AG04450 (cell line): ENCODE measurements around the gene AGXT2. TPM values are rescaled to one million over a fixed set of nuclear protein-coding genes. Genes with fewer than 3 reads are reported as not detected.

Experiments used
- CTCF ChIA-PET: fragments of 300-600, 350-600 bp; formaldehyde crosslinking; extraction: SDS; loops from one replicate; lab custom pipeline; 2022; ENCODE audit warnings: antibody characterized with exemption, inconsistent platforms; lab: Charles Lee
- POLR2A ChIA-PET: fragments of 350-600 bp; formaldehyde crosslinking; extraction: SDS; loops from one replicate; lab custom pipeline; 2021; ENCODE audit warnings: antibody characterized with exemption, inconsistent platforms; lab: Yijun Ruan, JAX
- DNase-seq: peaks from one replicate; pipeline ENCODE4 v3.0.0-alpha.2; 2011; ENCODE audit warnings: low read depth, low spot score
- H3K27ac ChIP-seq: one replicate; pipeline ENCODE4 v1.5.1; 2012; ENCODE audit warnings: low read depth, low read length, control low read depth
- H3K27me3 ChIP-seq: one replicate; pipeline ENCODE4 v1.6.0; 2012; ENCODE audit warnings: low read length; ENCODE audit not compliant: control insufficient read depth, insufficient read depth
- H3K4me3 ChIP-seq: 2 replicates; pipeline ENCODE4 v1.5.1; 2011; ENCODE audit warnings: mild to moderate bottlenecking, low read depth, low read length, control low read depth
- H3K9me3 ChIP-seq: 2 replicates; pipeline ENCODE4 v1.5.1; 2012; ENCODE audit warnings: low read length; ENCODE audit not compliant: control insufficient read depth, insufficient read depth
- polyA plus RNA-seq: library from polyadenylated mRNA; depleted of rRNA; stranded (reverse); fragments of >200 nt; gene quantifications from 2 replicates; pipeline ENCODE4 v1.2.3, GENCODE V29; 2011
- TF ChIP-seq, protein P1 (sequence below): IDR thresholded peaks from 2 replicates; pipeline ENCODE4 v1.5.1; 2011; ENCODE audit warnings: low read depth, low read length, control low read depth, inconsistent platforms

Gene AGXT2
- polyA plus RNA-seq, 1 experiment, result not detected

DNA sequence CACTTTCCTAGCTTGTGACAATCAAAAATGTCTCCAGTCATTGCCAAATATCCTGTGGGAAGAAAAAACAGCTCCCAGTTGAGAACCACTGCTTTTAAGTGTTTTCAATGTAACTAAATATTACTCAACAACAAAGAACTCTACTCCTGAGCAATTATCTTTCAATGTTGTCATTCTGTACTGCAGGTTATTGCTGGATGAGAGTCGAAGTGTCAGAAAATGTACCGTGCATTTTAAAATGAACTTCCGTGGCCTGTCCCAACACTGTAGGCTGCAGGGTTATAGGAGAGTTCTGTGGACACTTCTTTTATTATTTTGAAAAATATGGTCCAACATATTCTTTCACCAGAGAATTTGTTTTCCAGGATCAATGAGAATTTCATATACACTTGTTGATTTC lies 34.8 kb upstream of the AGXT2 start:
- Histone ChIP-seq H3K27me3 (peaks cover 3% of the 10 kb centered on the region), H3K4me3 (no peak overlapping the region), H3K9me3 (no peaks in the 10 kb centered on the region), H3K27ac (no peak overlapping the region)
- DNase-seq, result no peak
- ChIA-PET CTCF (no interaction called here), POLR2A (no interaction called here)
- TF ChIP-seq, protein P1, sequence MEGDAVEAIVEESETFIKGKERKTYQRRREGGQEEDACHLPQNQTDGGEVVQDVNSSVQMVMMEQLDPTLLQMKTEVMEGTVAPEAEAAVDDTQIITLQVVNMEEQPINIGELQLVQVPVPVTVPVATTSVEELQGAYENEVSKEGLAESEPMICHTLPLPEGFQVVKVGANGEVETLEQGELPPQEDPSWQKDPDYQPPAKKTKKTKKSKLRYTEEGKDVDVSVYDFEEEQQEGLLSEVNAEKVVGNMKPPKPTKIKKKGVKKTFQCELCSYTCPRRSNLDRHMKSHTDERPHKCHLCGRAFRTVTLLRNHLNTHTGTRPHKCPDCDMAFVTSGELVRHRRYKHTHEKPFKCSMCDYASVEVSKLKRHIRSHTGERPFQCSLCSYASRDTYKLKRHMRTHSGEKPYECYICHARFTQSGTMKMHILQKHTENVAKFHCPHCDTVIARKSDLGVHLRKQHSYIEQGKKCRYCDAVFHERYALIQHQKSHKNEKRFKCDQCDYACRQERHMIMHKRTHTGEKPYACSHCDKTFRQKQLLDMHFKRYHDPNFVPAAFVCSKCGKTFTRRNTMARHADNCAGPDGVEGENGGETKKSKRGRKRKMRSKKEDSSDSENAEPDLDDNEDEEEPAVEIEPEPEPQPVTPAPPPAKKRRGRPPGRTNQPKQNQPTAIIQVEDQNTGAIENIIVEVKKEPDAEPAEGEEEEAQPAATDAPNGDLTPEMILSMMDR, result no peak

DNA sequence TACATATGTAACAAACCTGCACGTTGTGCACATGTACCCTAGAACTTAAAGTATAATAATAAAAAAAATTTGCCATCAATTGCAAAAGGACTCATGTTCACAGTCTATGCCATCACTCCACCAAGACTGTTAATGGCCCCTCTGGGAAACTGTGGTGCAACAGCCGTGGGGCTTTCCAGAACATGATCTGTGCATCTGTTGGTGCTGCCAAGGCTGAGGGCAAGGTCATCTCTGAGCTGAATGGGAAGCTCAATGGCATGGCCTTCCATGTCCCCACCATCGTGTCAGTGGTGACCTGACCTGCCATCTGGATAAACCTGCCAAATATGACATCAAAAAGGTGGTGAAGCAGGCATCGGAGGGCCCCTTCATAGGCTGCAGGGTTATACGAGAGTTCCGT lies 33.4 kb upstream of the AGXT2 start:
- Histone ChIP-seq H3K27ac (no peak overlapping the region), H3K27me3 (peaks cover 3% of the 10 kb centered on the region), H3K4me3 (no peak overlapping the region), H3K9me3 (no peaks in the 10 kb centered on the region)
- ChIA-PET CTCF (no interaction called here), POLR2A (no interaction called here)
- TF ChIP-seq, protein P1, result no peak
- DNase-seq, result no peak

DNA sequence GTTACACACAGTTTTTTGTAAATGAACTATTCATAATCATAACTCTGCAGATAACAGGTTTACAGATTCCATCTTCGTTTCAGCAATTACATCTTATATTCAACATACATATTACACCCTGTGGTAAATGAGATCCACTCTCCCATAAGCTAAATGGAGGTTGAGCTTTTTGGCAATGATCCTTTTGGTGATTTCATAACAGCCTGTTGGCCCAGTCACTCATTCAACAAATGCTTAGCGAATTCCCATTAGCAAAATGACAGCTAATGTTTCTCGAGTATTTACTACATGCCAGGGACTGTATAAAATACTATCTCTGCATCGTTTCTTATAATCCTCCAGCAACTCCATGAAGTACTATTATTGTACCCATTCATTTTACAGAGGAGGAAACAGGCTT lies 25.4 kb upstream of the AGXT2 start:
- ChIA-PET POLR2A (no interaction called here), CTCF (no interaction called here)
- Histone ChIP-seq H3K27ac (no peak overlapping the region), H3K27me3 (no peaks in the 10 kb centered on the region), H3K9me3 (no peaks in the 10 kb centered on the region), H3K4me3 (no peak overlapping the region)
- no peak for DNase-seq
- TF ChIP-seq, protein P1, result no peak

DNA sequence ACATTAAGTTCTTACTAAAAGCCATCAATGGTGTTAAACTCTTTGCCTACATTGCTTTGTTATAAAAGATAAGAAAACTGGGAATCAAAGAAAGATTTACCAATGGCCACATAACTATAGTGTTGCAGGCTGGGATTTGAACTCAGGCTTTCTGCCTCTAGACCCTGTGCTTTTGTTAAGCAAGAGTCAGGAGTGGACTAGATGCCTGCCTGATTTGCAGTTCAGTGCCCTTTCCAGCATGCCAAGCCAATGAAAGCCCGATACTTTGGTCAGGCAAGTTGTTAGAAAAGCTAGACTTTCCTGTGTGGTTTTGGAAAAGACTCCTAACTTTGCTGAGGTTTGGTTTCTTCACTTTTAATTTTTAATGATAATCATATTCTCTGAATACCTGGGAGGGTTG lies 21.4 kb upstream of the AGXT2 start:
- Histone ChIP-seq H3K9me3 (no peaks in the 10 kb centered on the region), H3K27ac (no peak overlapping the region), H3K27me3 (no peaks in the 10 kb centered on the region), H3K4me3 (no peak overlapping the region)
- DNase-seq, result no peak
- POLR2A ChIA-PET, result no interaction called here
- TF ChIP-seq, protein P1, result no peak
- CTCF ChIA-PET, result no interaction called here

DNA sequence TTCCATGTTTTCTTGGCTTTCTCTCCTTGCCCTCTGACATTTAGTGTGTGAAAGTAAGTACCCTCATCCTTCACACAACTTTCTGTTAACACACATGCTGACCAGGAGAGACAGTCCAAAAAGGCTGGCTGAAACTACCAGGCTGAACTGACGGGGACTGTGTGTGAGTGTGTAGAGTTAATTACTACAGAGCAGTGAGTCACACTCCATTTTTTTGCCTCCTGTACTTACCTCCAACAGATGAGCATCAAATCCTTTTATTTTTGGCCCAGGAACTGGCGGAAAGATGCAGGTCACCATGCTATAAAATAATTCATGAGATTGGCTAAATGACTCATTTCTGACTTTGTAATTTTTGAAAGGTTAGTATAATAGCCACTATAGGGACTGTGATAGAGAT lies 20.2 kb upstream of the AGXT2 start:
- H3K9me3 ChIP-seq, result no peaks in the 10 kb centered on the region
- H3K4me3 ChIP-seq, result no peak overlapping the region
- no peaks in the 10 kb centered on the region for H3K27me3 ChIP-seq
- H3K27ac ChIP-seq, result no peak overlapping the region
- POLR2A ChIA-PET, result no interaction called here
- no peak for DNase-seq
- CTCF ChIA-PET, result interaction anchor here (0.6 kb wide), 1 partner anchor 20 kb away, joined by 3 read pairs; no protein-coding TSS in a partner anchor
- TF ChIP-seq, protein P1, result no peak
